ENCODE results near the gene CHRNA4.

CHRNA4 gene

DNA sequence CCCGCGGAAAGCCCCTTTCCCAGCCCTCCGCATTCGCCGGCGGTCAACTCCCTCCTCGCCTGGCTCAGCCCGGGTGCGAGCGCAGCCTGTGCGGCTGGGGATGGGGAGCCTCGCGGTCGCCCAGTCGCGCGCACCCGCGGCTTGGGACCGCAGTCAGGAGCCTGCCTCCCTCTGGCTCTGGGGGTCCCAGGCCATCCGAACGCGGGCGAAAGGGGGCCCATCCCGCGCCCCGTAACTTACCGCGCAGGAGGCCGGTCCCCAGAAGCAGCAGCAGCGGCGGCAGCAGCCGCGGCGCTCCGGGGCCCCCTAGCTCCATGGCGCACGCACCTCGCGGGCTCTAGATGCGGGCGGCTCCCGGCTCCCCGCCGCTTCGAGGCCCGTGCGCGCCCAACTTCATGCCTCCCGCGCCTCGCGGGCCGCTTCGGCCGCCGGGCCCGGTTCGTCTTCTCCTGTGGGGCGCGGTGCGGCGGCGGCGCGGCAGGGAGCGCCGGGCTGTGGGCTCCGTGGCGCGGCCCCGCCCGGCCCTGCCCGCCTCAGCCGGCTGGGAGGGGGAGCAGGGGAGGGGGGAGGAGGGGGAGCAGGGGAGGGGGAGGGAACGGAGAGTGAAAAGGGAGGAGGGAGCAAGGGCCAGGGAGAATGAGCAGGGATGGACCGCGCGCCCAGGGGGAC is at the start of gene CHRNA4:
Gene CHRNA4, minus strand, starts transcription at position 500 of the 669 bp plus-strand sequence. Its CDS starts 184 bp downstream, at position 316.
- TF ChIP-seq, protein P1, sequence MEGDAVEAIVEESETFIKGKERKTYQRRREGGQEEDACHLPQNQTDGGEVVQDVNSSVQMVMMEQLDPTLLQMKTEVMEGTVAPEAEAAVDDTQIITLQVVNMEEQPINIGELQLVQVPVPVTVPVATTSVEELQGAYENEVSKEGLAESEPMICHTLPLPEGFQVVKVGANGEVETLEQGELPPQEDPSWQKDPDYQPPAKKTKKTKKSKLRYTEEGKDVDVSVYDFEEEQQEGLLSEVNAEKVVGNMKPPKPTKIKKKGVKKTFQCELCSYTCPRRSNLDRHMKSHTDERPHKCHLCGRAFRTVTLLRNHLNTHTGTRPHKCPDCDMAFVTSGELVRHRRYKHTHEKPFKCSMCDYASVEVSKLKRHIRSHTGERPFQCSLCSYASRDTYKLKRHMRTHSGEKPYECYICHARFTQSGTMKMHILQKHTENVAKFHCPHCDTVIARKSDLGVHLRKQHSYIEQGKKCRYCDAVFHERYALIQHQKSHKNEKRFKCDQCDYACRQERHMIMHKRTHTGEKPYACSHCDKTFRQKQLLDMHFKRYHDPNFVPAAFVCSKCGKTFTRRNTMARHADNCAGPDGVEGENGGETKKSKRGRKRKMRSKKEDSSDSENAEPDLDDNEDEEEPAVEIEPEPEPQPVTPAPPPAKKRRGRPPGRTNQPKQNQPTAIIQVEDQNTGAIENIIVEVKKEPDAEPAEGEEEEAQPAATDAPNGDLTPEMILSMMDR (conservative IDR thresholded peaks at IDR 0.05; ENCODE audit: low read depth, low read length): no peak
- H3K4me3 ChIP-seq (ENCODE audit: low read depth, low read length): no peak within 1 kb of the TSS
- DNase-seq (ENCODE audit: low read depth): no peak

- no peak overlapping the region for H3K4me3 ChIP-seq (ENCODE audit: low read depth, low read length)
- TF ChIP-seq, protein P1 (conservative IDR thresholded peaks at IDR 0.05; ENCODE audit: low read depth, low read length): no peak
- DNase-seq (ENCODE audit: low read depth): no peak
Measured at GRCh38 chr20:63409834-63410435, 48.8 kb upstream of the CHRNA4 start.

DNA sequence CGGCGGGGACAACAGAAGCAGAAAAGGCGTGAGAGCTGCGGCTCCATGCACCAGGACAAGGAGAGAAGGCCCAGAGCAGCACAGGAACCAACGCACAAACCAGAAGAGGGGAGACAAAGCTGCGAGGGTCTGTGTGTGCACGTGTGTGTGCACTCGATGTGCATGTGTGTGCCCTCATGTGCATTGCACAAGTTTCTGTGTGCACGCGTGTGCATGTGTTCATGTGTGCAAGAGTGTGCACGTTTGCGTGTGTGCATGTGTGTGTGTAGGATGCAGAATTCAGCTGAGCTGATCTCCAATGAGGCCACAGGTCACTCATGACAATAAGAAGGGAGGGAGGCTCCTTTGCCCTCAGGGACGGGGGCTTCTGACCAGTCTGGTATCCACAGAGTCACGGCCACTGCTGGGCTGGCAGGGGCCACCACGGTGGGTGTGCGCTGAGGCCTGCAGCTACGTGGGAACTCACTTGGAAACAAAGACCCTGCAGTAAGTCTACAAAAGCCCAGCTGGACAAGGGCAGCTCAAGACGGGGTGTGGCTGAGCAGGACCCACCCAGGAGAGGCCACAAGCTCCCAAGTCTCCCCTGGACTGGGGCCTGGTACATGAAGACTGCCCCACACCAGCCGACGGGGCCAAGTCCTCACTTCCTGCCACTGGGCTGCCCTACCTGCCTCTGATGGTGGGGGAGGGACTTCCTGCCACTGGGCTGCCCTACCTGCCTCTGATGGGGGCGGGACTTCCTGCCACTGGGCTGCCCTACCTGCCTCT is 48.1 kb upstream of the CHRNA4 start:
- no peak for DNase-seq (ENCODE audit: low read depth)
- TF ChIP-seq, protein P1 (conservative IDR thresholded peaks at IDR 0.05; ENCODE audit: low read depth, low read length): no peak
- H3K4me3 ChIP-seq (ENCODE audit: low read depth, low read length): no peak overlapping the region

DNA sequence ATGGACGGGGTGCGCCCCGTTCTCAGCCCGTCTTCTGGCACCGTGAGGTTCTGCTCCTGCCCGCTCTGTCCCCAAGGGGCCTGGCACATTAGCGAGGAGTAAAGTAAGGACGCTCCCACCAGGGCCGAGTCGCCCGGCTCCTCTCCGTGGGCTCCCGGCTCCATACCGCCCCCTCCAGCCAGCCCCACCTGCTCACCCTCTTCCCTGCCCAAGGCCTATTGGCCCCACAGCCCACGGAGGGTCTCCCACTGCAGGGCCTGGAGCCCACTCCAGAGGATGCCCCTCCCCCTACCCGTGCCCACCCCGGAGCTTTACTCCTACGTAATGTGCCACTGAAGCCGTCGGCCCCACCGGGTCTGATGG is 47.5 kb upstream of the CHRNA4 start:
- no peak for DNase-seq (ENCODE audit: low read depth)
- no peak overlapping the region for H3K4me3 ChIP-seq (ENCODE audit: low read depth, low read length)
- TF ChIP-seq, protein P1 (conservative IDR thresholded peaks at IDR 0.05; ENCODE audit: low read depth, low read length): no peak

DNA sequence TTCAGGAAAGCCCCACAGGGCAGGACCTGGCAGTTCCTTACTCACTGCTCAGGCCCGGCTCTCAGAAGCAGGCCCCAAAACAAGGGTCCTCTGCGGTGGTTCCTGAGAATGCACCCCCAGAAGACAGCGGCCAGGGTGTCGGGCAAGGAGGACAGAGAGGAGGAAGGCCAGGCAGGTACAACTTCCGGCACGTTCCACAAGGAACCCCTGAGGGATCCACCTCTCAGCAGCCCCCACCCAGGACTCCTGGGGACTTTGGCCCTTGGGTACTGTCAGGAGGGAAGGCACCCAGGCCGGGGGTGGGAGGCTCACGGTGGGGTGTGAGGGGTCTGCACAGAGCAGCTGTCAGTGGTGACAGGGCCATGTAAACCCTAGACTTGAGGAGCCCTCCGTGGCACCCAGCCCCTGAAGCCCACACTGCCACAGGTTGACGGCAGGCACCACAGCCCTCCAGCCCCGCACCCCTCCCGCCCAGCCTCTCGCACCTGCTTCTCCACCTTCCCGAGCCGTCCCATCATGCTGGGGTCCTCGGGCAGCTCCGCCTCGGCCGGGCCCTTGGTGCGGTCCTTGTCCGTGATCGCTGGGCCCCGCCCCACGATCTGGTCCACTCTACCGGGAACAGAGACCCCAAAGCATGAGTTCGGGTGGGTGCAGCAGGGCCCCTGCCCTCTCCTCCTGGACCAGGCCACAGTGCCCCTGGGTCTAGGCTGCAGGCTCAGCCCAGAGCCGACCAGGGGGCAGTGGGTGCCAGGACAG is 47.0 kb upstream of the CHRNA4 start:
- TF ChIP-seq, protein P1 (conservative IDR thresholded peaks at IDR 0.05; ENCODE audit: low read depth, low read length): no peak
- DNase-seq (ENCODE audit: low read depth): no peak

GRCh38 chr20:63406617-63407245 is 45.6 kb upstream of the CHRNA4 start:
- TF ChIP-seq, protein P1 (conservative IDR thresholded peaks at IDR 0.05; ENCODE audit: low read depth, low read length): no peak
- DNase-seq (ENCODE audit: low read depth): no peak
- H3K4me3 ChIP-seq (ENCODE audit: low read depth, low read length): no peak overlapping the region

More for the DNA sequence above, 47.0 kb upstream of the CHRNA4 start:
- no peak overlapping the region for H3K4me3 ChIP-seq (ENCODE audit: low read depth, low read length)

All from choroid plexus epithelial cell (primary cell).